Measurements from ENCODE around the gene PLA2G15.

PLA2G15 gene

DNA sequence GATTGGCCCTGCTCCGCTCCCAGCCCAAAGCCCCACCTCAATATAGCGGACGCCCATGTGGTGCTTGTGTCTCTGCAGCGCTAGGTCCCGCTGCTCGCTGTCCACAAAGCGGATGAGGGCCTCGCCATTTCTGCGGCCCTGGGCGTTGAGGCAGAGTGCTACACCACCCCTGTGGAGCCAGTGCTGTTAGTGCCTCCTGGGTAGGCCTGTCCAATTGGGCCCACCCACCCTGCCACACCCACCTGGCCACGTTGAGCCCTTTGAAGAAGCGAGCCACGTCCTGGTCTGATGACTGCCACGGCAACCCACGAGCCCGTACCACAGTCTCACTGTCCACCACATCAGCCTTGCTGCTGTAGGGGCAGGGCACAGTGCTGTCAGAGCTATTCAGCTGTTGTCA, 12.8 kb upstream of the PLA2G15 start:
- no peak for DNase-seq (ENCODE audit: low read depth in 1 of 2, low spot score in 1 of 2)

DNA sequence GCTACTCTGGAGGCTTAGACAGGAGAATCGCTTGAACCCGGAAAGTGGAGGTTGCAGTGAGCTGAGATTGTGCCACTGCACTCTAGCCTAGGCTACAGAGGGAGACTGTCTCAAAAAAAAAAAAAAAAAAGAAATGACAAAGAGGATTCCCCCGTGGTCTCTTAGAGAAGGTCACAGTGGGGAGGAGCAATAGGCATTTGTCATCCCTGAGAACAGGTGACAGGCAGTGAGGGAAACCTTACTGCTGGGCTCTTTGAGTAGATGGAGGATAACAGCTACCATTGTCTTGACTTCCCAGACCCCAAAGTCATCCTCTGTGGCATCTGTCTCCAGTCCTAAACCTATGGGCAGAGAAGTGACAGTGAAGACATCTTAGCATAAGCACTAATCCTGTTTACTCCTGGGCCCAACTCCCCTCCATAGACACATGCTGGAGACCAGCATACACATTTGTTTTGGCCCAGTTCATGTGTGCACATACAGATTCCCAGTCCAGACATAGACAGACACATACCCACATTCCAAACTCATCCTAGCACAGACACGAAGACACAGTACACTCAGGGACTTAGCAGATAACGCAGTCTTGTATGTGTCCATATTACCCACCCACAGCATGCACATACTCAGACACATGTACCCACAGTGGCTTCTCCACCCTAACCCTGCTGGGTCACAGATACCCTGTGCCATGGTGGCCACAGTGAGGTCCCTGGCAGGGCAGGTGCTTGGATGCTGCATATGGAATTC, 11.9 kb upstream of the PLA2G15 start:
- DNase-seq (ENCODE audit: low read depth in 1 of 2, low spot score in 1 of 2) = no peak

DNA sequence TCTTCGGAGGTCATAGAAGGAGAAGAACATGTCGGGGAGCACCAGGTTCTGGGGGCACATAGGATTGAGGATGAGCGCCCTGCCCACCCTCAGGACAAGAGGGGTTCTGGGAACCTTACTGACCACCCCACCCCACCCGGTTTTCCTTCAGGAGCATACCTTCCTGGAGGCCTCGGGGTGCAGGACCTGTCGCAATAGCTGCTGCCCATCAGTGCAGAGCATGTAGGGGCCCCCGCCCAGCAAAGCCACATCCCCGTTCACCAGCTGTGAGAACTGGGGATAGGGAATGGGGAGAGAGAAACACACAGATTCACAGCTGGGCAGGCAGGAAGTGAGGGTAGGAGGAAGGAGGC, 11.4 kb upstream of the PLA2G15 start:
- no peak for DNase-seq (ENCODE audit: low read depth in 1 of 2, low spot score in 1 of 2)

- no peak for DNase-seq (ENCODE audit: low read depth in 1 of 2, low spot score in 1 of 2)
Observed at GRCh38 chr16:68234188-68235107, 10.7 kb upstream of the PLA2G15 start.

DNA sequence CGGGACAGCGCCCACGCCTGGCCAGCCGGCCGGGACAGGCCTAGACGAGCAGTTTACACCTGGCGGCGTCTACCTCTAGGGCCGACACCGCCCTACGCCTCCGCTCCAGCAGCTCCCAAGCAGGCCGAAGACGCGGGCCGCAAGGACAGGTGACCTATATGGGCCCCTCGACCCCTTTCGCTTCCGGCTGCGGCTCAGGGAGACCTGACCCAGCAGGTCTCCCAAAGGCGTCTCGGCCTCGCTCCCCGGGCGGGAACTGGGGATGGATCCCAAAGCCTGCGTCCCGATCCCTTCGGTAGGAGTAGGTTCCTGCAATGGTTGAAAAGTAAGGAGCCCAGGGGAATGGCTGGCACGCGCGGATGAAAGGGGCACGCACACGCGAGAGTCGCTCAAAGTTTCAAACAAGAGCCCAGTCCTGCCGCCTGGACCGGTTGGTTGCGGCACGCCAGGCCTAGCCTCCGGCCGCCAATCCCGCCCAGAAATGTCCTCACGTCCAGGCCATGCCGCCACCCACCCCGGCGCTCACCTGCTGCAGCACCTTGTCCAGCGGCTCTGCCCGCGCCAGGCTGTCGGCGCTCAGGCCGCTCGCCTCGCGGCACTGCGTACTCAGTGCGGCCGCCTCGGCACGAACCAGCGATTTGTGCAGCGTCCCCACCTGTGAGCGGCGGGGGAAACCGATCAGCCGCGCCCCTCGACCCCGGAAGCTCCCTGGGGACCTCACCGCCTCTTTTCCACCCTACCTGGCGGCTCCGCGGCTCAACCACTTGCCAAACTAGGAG, 9.9 kb upstream of the PLA2G15 start:
- no peak for DNase-seq (ENCODE audit: low read depth in 1 of 2, low spot score in 1 of 2)

DNA sequence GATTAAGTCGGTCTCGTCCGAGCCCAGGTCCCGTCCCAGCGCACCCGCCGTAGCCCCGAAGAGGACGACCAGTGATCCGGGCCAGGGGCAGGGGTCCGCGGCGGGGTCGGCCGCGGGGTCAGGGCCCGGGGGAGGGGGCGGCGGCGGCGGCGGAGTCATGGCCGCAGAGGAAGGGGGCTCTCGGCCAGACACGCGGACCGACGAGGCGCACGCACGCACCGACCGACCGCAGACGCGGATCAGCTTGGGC, 9.4 kb upstream of the PLA2G15 start, which contains the start of gene ESRP2:
Gene ESRP2 (minus strand): TSS at position 241 of the 250 bp plus-strand sequence. CDS start 82 bp downstream, at position 159.
- no peak for DNase-seq (ENCODE audit: low read depth in 1 of 2, low spot score in 1 of 2)

- peak in 1 of 2 donors; percentile 26 for DNase-seq (ENCODE audit: low read depth in 1 of 2, low spot score in 1 of 2)
Observed at GRCh38 chr16:68236137-68236825, 8.9 kb upstream of the PLA2G15 start.

DNA sequence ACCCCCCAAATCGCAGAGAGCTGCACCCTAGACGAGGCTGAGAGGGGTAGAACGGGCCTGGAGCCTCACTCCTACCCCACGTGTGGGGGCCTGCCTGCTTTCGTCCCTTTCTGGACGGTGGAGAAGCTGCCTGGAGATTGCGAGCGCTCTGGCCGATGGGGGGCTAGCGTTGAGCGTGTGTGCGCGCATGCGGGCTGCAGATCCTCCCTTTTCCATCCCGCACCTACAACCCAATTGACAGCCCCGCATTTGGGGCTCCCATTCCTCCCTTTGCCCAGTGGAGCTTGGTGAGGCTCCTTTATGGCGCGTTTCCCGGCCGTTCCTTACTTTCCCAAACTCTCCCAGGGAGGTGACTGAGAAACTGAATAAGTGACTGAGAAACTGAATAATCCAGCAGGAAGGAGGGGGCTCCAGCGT, 8.3 kb upstream of the PLA2G15 start:
- DNase-seq (ENCODE audit: low read depth in 1 of 2, low spot score in 1 of 2) = no peak

DNA sequence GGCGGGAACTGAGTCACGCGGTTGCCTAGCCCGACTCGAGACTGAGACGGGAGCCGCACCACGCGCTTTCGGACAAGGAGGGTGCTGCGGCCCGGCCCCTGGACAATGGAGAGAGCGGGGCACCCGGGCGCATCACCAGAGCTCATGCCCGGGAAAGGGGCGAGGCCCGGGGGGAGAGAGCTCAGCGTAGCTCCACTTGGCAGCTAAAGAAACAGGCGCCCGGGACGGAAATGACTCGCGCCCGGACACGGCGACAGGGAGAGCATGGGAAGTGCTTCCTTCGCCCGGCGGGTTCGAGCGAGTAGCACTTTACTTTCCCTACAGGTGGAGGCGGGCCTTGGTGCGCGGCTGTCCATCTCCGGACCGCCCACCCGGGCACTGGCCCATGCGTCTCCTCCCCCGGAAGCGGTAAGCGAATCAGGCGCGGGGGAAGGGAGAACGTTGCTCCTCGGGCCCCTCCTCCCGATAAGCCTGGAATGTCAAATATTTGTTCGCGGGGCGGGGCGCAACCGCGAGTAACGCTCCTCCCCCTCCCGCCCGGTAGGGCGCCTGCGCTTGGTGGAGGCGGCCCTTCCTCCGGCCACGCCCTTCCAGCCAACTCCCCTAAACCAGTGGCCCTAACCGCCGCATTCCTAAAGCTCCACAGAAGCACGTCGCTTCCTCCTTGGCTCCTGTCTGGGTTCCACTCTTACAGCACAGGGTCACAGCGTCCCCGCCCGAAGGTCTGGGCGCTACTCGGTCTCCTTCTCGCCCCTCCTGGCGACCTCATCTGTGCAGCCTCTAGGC, 7.7 kb upstream of the PLA2G15 start:
- DNase-seq (ENCODE audit: low read depth in 1 of 2, low spot score in 1 of 2) = peak; percentile 74 to 86

- no peak for DNase-seq (ENCODE audit: low read depth in 1 of 2, low spot score in 1 of 2)
Observed at GRCh38 chr16:68238029-68238345, 7.2 kb upstream of the PLA2G15 start.

GRCh38 chr16:68242085-68242484, 3.1 kb upstream of the PLA2G15 start:
- DNase-seq (ENCODE audit: low read depth in 1 of 2, low spot score in 1 of 2) = no peak

DNA sequence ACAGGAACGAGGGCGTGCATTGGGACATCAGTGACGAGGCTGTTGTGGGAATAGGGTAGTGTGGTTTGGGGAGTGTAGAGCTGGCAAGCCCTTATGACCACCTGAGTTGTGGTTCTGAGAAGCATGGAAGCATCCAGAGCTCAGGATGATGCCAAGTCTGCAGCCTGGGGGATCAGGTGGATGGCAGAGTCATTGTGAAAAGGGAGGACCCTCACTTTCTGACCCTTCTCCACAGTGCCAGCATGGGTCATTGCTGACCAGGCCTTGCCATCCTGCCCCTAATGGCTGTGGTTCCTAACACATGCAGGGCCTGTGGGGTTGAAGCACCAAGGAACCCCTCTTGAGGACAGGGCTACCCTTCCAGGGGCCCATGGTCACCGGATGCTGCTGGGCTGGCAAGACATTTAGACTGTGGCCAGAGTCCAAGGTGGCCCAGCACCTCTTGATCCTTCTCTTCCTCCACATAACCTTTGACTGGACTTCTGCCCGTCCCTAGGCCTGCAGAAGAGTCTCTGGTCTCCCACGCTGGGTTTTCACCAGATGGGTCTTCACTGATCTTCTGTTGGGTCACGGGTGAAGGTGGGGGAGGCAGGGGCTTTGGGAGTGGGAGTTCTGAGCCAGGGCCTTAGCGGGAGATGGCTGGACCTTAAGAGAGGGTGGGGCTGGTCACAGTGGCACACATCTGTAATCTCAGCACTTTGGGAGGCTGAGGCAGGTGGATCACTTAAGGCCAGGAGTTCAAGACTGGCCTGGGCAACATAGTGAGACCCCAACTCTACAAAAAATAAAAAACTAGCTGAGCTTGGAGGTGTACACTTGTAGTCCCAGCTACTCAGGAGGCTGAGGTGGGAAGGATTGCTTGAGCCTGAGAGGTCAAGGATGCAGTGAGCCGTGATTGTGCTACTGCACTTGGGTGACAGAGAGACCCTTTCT, 2.0 kb upstream of the PLA2G15 start:
- no peak for DNase-seq (ENCODE audit: low read depth in 1 of 2, low spot score in 1 of 2)

- no peak for DNase-seq (ENCODE audit: low read depth in 1 of 2, low spot score in 1 of 2)
Observed at GRCh38 chr16:68244481-68244902, 681 bp upstream of the PLA2G15 start.

GRCh38 chr16:68246121-68246520, 948 bp downstream of the PLA2G15 start:
- DNase-seq (ENCODE audit: low read depth in 1 of 2, low spot score in 1 of 2) = no peak

- DNase-seq (ENCODE audit: low read depth in 1 of 2, low spot score in 1 of 2) = no peak
Observed at GRCh38 chr16:68246666-68247065, 1.5 kb downstream of the PLA2G15 start.

GRCh38 chr16:68247400-68247799, 2.2 kb downstream of the PLA2G15 start:
- no peak for DNase-seq (ENCODE audit: low read depth in 1 of 2, low spot score in 1 of 2)

- DNase-seq (ENCODE audit: low read depth in 1 of 2, low spot score in 1 of 2) = no peak
Observed at GRCh38 chr16:68247932-68248331, 2.8 kb downstream of the PLA2G15 start.

GRCh38 chr16:68249371-68249770, 4.2 kb downstream of the PLA2G15 start:
- no peak for DNase-seq (ENCODE audit: low read depth in 1 of 2, low spot score in 1 of 2)

DNA sequence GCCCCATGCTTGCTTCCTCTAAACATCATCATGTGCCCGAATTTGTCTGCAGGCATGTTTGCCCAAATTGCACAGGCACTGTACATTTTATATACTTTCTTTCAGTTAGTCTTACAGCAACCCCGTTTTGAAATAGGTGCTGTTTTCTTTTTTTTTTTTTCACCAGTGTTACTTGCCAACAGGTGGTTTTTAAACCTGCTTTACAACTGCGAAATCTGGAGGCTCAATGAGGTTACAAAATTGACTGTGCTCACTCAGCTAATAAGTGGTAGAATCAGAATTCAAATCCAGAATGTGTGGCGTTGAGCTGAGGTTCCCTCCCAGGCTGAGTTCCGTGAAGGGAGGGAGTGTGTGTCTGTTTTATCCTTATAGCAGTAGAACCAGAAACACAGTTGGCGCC, 5.8 kb downstream of the PLA2G15 start:
- no peak for DNase-seq (ENCODE audit: low read depth in 1 of 2, low spot score in 1 of 2)
